A549 (cell line): ENCODE results near the gene ATP1A3. TPM values are rescaled to one million over a fixed set of nuclear protein-coding genes. Genes with fewer than 3 reads are reported as not detected.

Source experiments
- ATAC-seq, 2 experiments: fragments of 200-7000 bp in 1 of 2; fragments of >200 bp in 1 of 2; cut with Nextera tagmentation in 1 of 2; cut with Tn5 transposase in 1 of 2; 3 replicates each; pipeline versions ENCODE4 v1.8.0 to v1.9.1; 2018 to 2020; ENCODE audit warnings: mild to moderate bottlenecking in 1 of 2, moderate library complexity in 1 of 2
- CTCF ChIA-PET: fragments of 300-600 bp; sonication (Branson Sonifier 250); formaldehyde crosslinking; extraction: SDS; loops from one replicate; lab custom pipeline; 2021; ENCODE audit warnings: antibody characterized with exemption, inconsistent platforms; lab: Yijun Ruan, JAX
- POLR2A ChIA-PET: fragments of 350-600 bp; formaldehyde crosslinking; extraction: SDS; loops from one replicate; lab custom pipeline; 2021; ENCODE audit warnings: antibody characterized with exemption, inconsistent platforms; lab: Yijun Ruan, JAX
- DNase-seq, 2 experiments: peaks; one replicate each; pipeline versions ENCODE4 v3.0.0 to v3.0.0-alpha.2; 2011 to 2016; ENCODE audit warnings: low read depth in 1 of 2, low spot score in 1 of 2
- FAIRE-seq: peaks from 2 replicates; lab custom pipeline; 2011; peaks lifted over from hg19 to GRCh38; lab: Jason Lieb, UNC
- H3K27ac ChIP-seq, 2 experiments: fragments of >200 bp; sonication (Bioruptor Twin); formaldehyde crosslinking; 3 replicates each; pipeline ENCODE4 v1.5.1; 2016 to 2017
- H3K4me1 ChIP-seq: fragments of >200 bp; sonication (Bioruptor Twin); formaldehyde crosslinking; 3 replicates; pipeline ENCODE4 v1.6.1; 2016
- H3K4me2 ChIP-seq: fragments of >200 bp; sonication (Bioruptor Twin); formaldehyde crosslinking; 3 replicates; pipeline ENCODE4 v1.6.1; 2016
- H3K4me3 ChIP-seq: fragments of >200 bp; sonication (Bioruptor Twin); formaldehyde crosslinking; 3 replicates; pipeline ENCODE4 v1.5.1; 2016
- H3K9me3 ChIP-seq: fragments of >200 bp; sonication (Bioruptor Twin); formaldehyde crosslinking; 3 replicates; pipeline ENCODE4 v1.6.1; 2016
- CBX8 ChIP-seq: fragments of 200-600 bp; sonication (generic); IDR thresholded peaks from 2 replicates; pipeline ENCODE4 v1.6.1; 2016
- CTCF ChIP-seq: fragments of >200 bp; sonication (Bioruptor Twin); formaldehyde crosslinking; IDR thresholded peaks from 3 replicates; pipeline ENCODE4 v1.5.1; 2016
- EHF ChIP-seq: fragments of 250-450 bp; sonication (Bioruptor Pico); IDR thresholded peaks from 2 replicates; pipeline ENCODE4 v1.5.0; 2020; ENCODE audit warnings: mild to moderate bottlenecking
- EHMT2 ChIP-seq: fragments of 200-600 bp; sonication (generic); IDR thresholded peaks from 2 replicates; pipeline ENCODE4 v1.6.1; 2016; ENCODE audit warnings: antibody characterized with exemption, low read depth, mild to moderate bottlenecking, moderate library complexity
- ESRRA ChIP-seq: fragments of 150-350 bp; IDR thresholded peaks from 2 replicates; pipeline ENCODE4 v1.6.1; 2014; ENCODE audit warnings: mild to moderate bottlenecking, low read length, borderline replicate concordance
- FOSL2 ChIP-seq, 2 experiments: fragments of 450-650 bp in 1 of 2; fragments of >200 bp in 1 of 2; sonication (Bioruptor Twin) in 1 of 2; formaldehyde crosslinking; IDR thresholded peaks; 2 replicates each; pipeline versions ENCODE4 v1.5.0 to v1.6.1; 2016 to 2020; ENCODE audit warnings: mild to moderate bottlenecking in 1 of 2, moderate library complexity in 1 of 2
- GATA3 ChIP-seq: IDR thresholded peaks from 2 replicates; pipeline ENCODE4 v1.6.1; 2012; ENCODE audit warnings: borderline replicate concordance
- KDM1A ChIP-seq: fragments of 200-600 bp; sonication (generic); IDR thresholded peaks from 2 replicates; pipeline ENCODE4 v1.6.1; 2016; ENCODE audit warnings: low read depth, mild to moderate bottlenecking
- MAZ ChIP-seq: fragments of 150-350 bp; IDR thresholded peaks from 2 replicates; pipeline ENCODE4 v1.6.1; 2014; ENCODE audit warnings: antibody characterized with exemption, low read depth, low read length, borderline replicate concordance
- MYC ChIP-seq: IDR thresholded peaks from 2 replicates; pipeline ENCODE4 v1.6.1; 2012; ENCODE audit warnings: mild to moderate bottlenecking, inconsistent platforms, low read length, improper control_type of control experiment, borderline replicate concordance
- NPAS2 ChIP-seq: fragments of 250-450 bp; sonication (Bioruptor Pico); IDR thresholded peaks from 2 replicates; pipeline ENCODE4 v1.8.0; 2022; ENCODE audit warnings: mild to moderate bottlenecking, moderate library complexity, borderline replicate concordance
- NR3C1 ChIP-seq: fragments of >200 bp; sonication (Bioruptor Twin); formaldehyde crosslinking; IDR thresholded peaks from 3 replicates; pipeline ENCODE4 v1.6.1; 2017
- PBX3 ChIP-seq: IDR thresholded peaks from 2 replicates; pipeline ENCODE4 v1.6.1; 2012
- RAD21 ChIP-seq, 2 experiments: fragments of >200 bp in 1 of 2; sonication (Bioruptor Twin) in 1 of 2; formaldehyde crosslinking in 1 of 2; IDR thresholded peaks in 1 of 2; conservative IDR thresholded peaks in 1 of 2; 2 replicates in 1 of 2; 3 replicates in 1 of 2; pipeline ENCODE4 v1.6.1; 2012 to 2018; ENCODE audit warnings: inconsistent platforms in 1 of 2
- RNF2 ChIP-seq: fragments of 200-600 bp; sonication (generic); IDR thresholded peaks from 2 replicates; pipeline ENCODE4 v1.6.1; 2016; ENCODE audit warnings: low read depth, mild to moderate bottlenecking, antibody characterized with exemption, moderate library complexity, borderline replicate concordance
- SMC3 ChIP-seq: fragments of >200 bp; sonication (Bioruptor Twin); formaldehyde crosslinking; IDR thresholded peaks from 3 replicates; pipeline ENCODE4 v1.6.1; 2018; ENCODE audit warnings: inconsistent platforms
- ZC3H11A ChIP-seq: fragments of 450-650 bp; IDR thresholded peaks from 2 replicates; pipeline ENCODE4 v1.6.1; 2014; ENCODE audit warnings: antibody characterized with exemption, mild to moderate bottlenecking
- ZFP36 ChIP-seq: fragments of 450-650 bp; IDR thresholded peaks from 2 replicates; pipeline ENCODE4 v1.6.1; 2014; ENCODE audit warnings: borderline replicate concordance; ENCODE audit not compliant: partially characterized antibody
- WGBS: methylation state at CpG from one replicate; pipeline ENCODE4 v1.1.6; 2017; ENCODE audit errors: missing lambda C conversion rate; 5-methylcytosine and 5-hydroxymethylcytosine counted together
- polyA plus RNA-seq, 4 experiments: library from polyadenylated mRNA; depleted of rRNA in 3 of 4; stranded (reverse); fragments of >200 nt; fragmentation: RNase III in 1 of 4; extraction: RNeasy Plus Mini Kit Qiagen cat#74134 plus additional on column Dnase treatment in 1 of 4; gene quantifications; 2 replicates in 3 of 4; 3 replicates in 1 of 4; pipeline ENCODE4 v1.2.3, GENCODE V29; 2011 to 2017
- TF ChIP-seq, protein P1 (sequence below): fragments of 200-600 bp; sonication (generic); IDR thresholded peaks from 2 replicates; pipeline ENCODE4 v1.6.1; 2016; ENCODE audit warnings: antibody characterized with exemption, mild to moderate bottlenecking, moderate library complexity
- TF ChIP-seq, protein P2 (sequence below): fragments of 450-650 bp; IDR thresholded peaks from 2 replicates; pipeline ENCODE4 v1.6.1; 2014; ENCODE audit warnings: antibody characterized with exemption

ATP1A3 gene
- polyA plus RNA-seq, 2 of the 4 experiments (the other 2 are of a cell fraction), result 0.67 to 3.7 TPM

DNA sequence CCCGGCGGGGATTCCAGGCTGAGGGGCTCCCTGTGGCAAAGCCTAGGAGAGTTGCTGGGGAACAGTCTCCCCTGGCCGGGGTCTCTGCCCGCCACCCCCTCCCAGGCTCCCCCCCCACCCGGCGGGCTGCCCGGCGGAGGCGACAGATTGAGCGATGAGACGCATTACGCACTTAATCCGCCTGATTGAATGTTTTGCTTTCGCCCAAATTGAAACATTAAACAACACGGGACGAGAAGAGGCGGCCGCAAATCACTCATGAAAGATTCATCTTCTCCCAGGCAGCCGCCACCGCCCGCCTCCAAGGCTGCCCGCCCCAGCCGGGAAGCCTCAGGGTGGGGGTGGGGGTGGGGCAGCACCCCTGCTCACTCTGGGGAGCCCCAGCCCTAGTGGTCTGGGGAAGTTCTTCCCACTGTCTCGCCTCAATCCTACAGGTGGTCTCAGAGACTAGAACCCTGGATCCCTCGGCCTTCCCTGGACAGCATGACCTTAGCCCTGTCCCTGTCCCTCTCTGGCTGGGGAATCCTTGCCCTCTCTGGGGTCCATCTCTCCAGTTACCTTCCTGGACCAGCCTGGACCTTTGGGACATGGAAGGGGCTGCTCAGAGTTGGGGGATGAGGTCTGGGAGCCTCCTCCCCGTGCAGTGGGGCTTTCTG is 58.1 kb downstream of the ATP1A3 start:
- no peak for FAIRE-seq
- no peak for TF ChIP-seq PBX3
- no peak for TF ChIP-seq CBX8
- TF ChIP-seq ZFP36, result no peak
- no peak for TF ChIP-seq NPAS2
- TF ChIP-seq RNF2, result no peak
- TF ChIP-seq EHMT2, result no peak
- TF ChIP-seq, protein P1, sequence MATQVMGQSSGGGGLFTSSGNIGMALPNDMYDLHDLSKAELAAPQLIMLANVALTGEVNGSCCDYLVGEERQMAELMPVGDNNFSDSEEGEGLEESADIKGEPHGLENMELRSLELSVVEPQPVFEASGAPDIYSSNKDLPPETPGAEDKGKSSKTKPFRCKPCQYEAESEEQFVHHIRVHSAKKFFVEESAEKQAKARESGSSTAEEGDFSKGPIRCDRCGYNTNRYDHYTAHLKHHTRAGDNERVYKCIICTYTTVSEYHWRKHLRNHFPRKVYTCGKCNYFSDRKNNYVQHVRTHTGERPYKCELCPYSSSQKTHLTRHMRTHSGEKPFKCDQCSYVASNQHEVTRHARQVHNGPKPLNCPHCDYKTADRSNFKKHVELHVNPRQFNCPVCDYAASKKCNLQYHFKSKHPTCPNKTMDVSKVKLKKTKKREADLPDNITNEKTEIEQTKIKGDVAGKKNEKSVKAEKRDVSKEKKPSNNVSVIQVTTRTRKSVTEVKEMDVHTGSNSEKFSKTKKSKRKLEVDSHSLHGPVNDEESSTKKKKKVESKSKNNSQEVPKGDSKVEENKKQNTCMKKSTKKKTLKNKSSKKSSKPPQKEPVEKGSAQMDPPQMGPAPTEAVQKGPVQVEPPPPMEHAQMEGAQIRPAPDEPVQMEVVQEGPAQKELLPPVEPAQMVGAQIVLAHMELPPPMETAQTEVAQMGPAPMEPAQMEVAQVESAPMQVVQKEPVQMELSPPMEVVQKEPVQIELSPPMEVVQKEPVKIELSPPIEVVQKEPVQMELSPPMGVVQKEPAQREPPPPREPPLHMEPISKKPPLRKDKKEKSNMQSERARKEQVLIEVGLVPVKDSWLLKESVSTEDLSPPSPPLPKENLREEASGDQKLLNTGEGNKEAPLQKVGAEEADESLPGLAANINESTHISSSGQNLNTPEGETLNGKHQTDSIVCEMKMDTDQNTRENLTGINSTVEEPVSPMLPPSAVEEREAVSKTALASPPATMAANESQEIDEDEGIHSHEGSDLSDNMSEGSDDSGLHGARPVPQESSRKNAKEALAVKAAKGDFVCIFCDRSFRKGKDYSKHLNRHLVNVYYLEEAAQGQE, result no peak
- no peak for TF ChIP-seq EHF
- no peak for TF ChIP-seq ESRRA
- TF ChIP-seq, all 56 proteins: peak for 0
- no peak for DNase-seq
- WGBS, result 51% methylated on average over 25 of the region's 26 CpGs
- no peak overlapping the region for H3K4me2 ChIP-seq
- H3K4me3 ChIP-seq, result no peak overlapping the region
- no peak overlapping the region for H3K27ac ChIP-seq
- peak; percentile 3 to 6; a peak in 5 of 6 replicates for ATAC-seq
- no peaks in the 10 kb centered on the region for H3K9me3 ChIP-seq
- CTCF ChIA-PET, result interaction anchor here (0.7 to 9.9 kb wide), 15 partner anchors 11 to 75 kb away, joined by 3 to 163 read pairs (median 7); no protein-coding TSS in a partner anchor
- POLR2A ChIA-PET, result no interaction called here
- peaks cover 8% of the 10 kb centered on the region; the same call in 1 of the 3 replicates for H3K4me1 ChIP-seq

DNA sequence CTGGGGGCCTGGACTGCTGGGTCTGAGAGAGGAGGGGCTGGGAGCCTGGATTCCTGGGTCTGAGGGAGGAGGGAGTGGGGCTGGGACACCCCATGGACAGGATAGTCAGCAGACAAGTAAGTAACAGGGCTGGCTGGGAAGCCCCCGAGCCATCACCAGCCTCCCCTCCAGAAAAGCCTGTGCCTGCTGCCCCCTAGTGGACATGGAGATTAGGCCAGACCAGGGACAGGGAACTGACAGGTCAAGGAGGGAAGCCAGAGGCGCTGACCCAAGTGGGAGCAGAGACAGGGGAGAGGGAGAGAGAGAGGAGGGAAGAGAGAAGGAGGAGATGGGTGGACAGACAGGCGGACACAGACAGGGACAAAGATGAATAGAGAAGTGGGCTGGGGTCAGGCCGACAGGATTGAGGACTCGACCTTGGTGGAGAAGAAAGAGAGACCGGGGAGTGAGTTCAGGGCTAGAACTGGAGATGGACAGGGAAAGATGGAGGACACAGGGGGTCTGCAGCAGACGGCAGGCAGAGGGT is 59.1 kb downstream of the ATP1A3 start:
- peak; percentile 99 for FAIRE-seq
- DNase-seq, result peak; percentile 80 to 96
- Histone ChIP-seq H3K4me2 (no peak overlapping the region), H3K27ac (no peak overlapping the region), H3K4me1 (0 out of 3 replicates have a peak, but pooled peaks cover 3% of the 10 kb centered on the region), H3K9me3 (no peaks in the 10 kb centered on the region), H3K4me3 (no peak overlapping the region)
- peak; percentile 96 for TF ChIP-seq CTCF
- no peak for TF ChIP-seq MYC
- TF ChIP-seq GATA3, result no peak
- no peak for TF ChIP-seq NR3C1
- TF ChIP-seq, protein P1, result no peak
- no peak for TF ChIP-seq KDM1A
- no peak for TF ChIP-seq FOSL2 (IDR thresholded peaks at IDR 0.05)
- no peak for TF ChIP-seq FOSL2 (CRISPR knock-in tag; IDR thresholded peaks at IDR 0.05)
- TF ChIP-seq SMC3, result peak; percentile 76
- peak; percentile 24; the same call in 1 of the 2 replicates for TF ChIP-seq ESRRA
- TF ChIP-seq, protein P2, sequence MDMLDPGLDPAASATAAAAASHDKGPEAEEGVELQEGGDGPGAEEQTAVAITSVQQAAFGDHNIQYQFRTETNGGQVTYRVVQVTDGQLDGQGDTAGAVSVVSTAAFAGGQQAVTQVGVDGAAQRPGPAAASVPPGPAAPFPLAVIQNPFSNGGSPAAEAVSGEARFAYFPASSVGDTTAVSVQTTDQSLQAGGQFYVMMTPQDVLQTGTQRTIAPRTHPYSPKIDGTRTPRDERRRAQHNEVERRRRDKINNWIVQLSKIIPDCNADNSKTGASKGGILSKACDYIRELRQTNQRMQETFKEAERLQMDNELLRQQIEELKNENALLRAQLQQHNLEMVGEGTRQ, result no peak
- TF ChIP-seq MAZ, result peak; percentile 52; the same call in 1 of the 2 replicates
- TF ChIP-seq RAD21 (conservative IDR thresholded peaks at IDR 0.05 in 1 of 2, IDR thresholded peaks at IDR 0.05 in 1 of 2), result peak; percentile 77 to 90
- no peak for TF ChIP-seq ZC3H11A
- WGBS, result 30% methylated on average over 7 of the region's 7 CpGs
- peak; percentile 48 to 88 for ATAC-seq
- ChIA-PET POLR2A (interaction anchor here (1.2 to 1.9 kb wide), 2 partner anchors 62 to 63 kb away, joined by 3 to 6 read pairs; no protein-coding TSS in a partner anchor), CTCF (interaction anchor here (0.6 to 9.9 kb wide), 22 partner anchors 10 to 91 kb away, joined by 3 to 163 read pairs (median 4); partner anchors contain the start of gene ARHGEF1)
